Karpas-422 (cell line): ENCODE measurements around the gene TEX47. TPM values are rescaled to one million over a fixed set of nuclear protein-coding genes. Genes with fewer than 3 reads are reported as not detected.

ENCODE experiments used
- DNase-seq: peaks from one replicate; pipeline ENCODE4 v3.0.0-alpha.2; 2015
- H2AFZ ChIP-seq: fragments of 200-600 bp; sonication (generic); 2 replicates; pipeline ENCODE4 v1.6.1; 2014; ENCODE audit warnings: antibody characterized with exemption, low read length, mixed read lengths
- H3K27ac ChIP-seq: fragments of 200-600 bp; sonication (generic); 2 replicates; pipeline ENCODE4 v1.5.1; 2014; ENCODE audit warnings: mild to moderate bottlenecking, low read length, moderate library complexity
- H3K27me3 ChIP-seq: fragments of 200-600 bp; sonication (generic); 2 replicates; pipeline ENCODE4 v1.6.1; 2014; ENCODE audit warnings: low read length, mixed read lengths
- H3K36me3 ChIP-seq: fragments of 200-600 bp; sonication (generic); 2 replicates; pipeline ENCODE4 v1.6.1; 2014; ENCODE audit warnings: low read length, mixed read lengths; ENCODE audit not compliant: insufficient read depth
- H3K4me1 ChIP-seq: fragments of 200-600 bp; sonication (generic); 2 replicates; pipeline ENCODE4 v1.6.1; 2014; ENCODE audit warnings: mild to moderate bottlenecking, low read length, mixed read lengths
- H3K4me2 ChIP-seq: fragments of 200-600 bp; sonication (generic); 2 replicates; pipeline ENCODE4 v1.6.1; 2014; ENCODE audit warnings: low read length, low read depth, mild to moderate bottlenecking; ENCODE audit not compliant: poor library complexity, severe bottlenecking
- H3K4me3 ChIP-seq: fragments of 200-600 bp; sonication (generic); 2 replicates; pipeline ENCODE4 v1.5.1; 2014; ENCODE audit warnings: mild to moderate bottlenecking, antibody characterized with exemption, low read length, mixed read lengths
- H3K79me2 ChIP-seq: fragments of 200-600 bp; sonication (generic); 2 replicates; pipeline ENCODE4 v1.6.1; 2014; ENCODE audit warnings: mild to moderate bottlenecking, low read length, mixed read lengths
- H3K9ac ChIP-seq: fragments of 200-600 bp; sonication (generic); 2 replicates; pipeline ENCODE4 v1.6.0; 2014; ENCODE audit warnings: low read length
- H3K9me2 ChIP-seq: fragments of 200-600 bp; sonication (generic), shearing (Covaris generic); replicated peaks from 2 replicates; pipeline ENCODE4 v1.6.0; 2014; ENCODE audit warnings: mild to moderate bottlenecking, low read length, moderate library complexity; ENCODE audit not compliant: insufficient read depth
- H3K9me3 ChIP-seq: fragments of 300-700, 200-600 bp; sonication (generic); 2 replicates; pipeline ENCODE4 v1.6.1; 2014; ENCODE audit warnings: low read length, mixed read lengths
- H4K20me1 ChIP-seq: fragments of 200-600 bp; sonication (generic); 2 replicates; pipeline ENCODE4 v1.6.1; 2014; ENCODE audit warnings: mild to moderate bottlenecking, antibody characterized with exemption, low read length, low read depth; ENCODE audit not compliant: insufficient read depth
- total RNA-seq: library from RNA; depleted of rRNA; stranded (reverse); fragments of >200 nt; shearing (Covaris generic); gene quantifications from 2 replicates; pipeline ENCODE4 v1.2.3, GENCODE V29; 2014; ENCODE audit warnings: low replicate concordance

Gene TEX47
- total RNA-seq, 1 experiment from 2014 or later = not detected

DNA sequence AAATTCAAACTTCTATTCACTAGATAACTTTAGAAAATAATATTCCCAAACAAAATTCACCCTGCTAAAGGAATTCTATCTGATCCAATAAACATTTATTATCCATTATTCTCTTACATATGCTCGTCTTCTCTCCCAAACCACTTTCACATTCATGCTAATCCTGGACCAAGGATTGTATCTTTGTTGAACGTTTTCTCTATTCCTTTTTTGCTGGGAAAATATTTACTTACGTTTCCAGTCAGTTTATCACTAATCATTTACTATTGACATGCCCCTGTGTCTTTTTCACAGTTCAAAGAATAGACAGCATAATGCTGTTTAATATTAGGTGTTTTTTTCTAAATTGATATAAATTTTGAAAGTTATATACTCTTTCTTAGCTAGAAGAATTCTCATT lies 3.2 kb downstream of the TEX47 start:
- Histone ChIP-seq H4K20me1 (no peaks in the 10 kb centered on the region), H3K36me3 (no peaks in the 10 kb centered on the region), H3K9me2 (no peaks in the 10 kb centered on the region), H2AFZ (no peak overlapping the region), H3K27ac (no peak overlapping the region), H3K27me3 (no peaks in the 10 kb centered on the region), H3K9me3 (no peaks in the 10 kb centered on the region), H3K9ac (no peak overlapping the region), H3K4me3 (no peak overlapping the region), H3K79me2 (no peaks in the 10 kb centered on the region), H3K4me1 (no peaks in the 10 kb centered on the region), H3K4me2 (no peak overlapping the region)
- DNase-seq = no peak

DNA sequence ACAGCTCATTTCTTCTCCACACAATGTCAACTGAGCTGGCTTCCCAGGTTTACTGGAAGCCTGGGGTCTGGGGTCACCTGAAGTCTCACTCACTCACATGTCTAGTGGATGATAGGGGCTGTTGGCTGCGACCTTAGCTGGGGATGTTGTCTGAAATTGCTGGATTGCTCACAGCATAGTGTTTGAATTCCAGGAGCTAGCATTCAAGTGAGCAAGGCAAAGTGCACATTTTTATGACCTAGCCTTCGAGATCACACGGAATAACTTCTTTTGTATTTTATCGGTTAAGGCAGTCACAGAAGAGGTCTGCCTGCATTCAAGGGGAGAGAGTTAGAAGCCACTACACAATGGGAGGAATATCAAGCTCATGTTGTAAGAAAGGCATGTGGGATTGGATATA lies 3.6 kb downstream of the TEX47 start:
- no peak overlapping the region for H3K4me3 ChIP-seq
- H3K9me3 ChIP-seq = no peaks in the 10 kb centered on the region
- H2AFZ ChIP-seq = no peak overlapping the region
- H4K20me1 ChIP-seq = no peaks in the 10 kb centered on the region
- DNase-seq = no peak
- H3K79me2 ChIP-seq = no peaks in the 10 kb centered on the region
- no peaks in the 10 kb centered on the region for H3K27me3 ChIP-seq
- H3K9ac ChIP-seq = no peak overlapping the region
- H3K4me1 ChIP-seq = no peaks in the 10 kb centered on the region
- H3K36me3 ChIP-seq = no peaks in the 10 kb centered on the region
- no peak overlapping the region for H3K4me2 ChIP-seq
- no peaks in the 10 kb centered on the region for H3K9me2 ChIP-seq
- no peak overlapping the region for H3K27ac ChIP-seq

DNA sequence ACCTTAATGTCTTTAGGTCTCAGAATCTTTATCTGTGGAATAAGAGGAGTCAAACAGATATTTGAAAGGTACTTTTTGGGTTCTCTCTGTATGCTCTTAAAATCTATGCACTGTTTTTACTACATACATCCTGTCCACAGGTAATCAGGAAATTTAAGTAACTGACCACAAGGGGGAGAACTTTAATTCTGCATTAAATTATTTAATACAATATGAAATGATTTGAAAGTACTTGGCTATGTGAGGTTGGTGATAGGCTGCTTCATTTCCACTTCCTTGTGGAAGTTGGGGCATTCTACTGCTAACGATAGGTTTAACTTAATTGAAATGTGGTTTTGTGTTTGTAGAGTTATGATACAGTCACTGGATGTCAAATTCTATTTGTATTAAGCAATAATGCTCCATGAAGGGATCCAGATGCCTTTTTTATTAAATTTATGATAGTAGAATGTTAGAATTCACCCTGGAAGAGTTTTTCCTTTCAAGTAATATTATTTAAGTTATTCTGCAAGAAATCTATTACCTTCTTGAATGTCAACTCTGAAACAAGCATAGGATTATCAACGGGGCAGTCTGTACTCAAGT lies 6.0 kb downstream of the TEX47 start:
- Histone ChIP-seq H4K20me1 (no peaks in the 10 kb centered on the region), H3K27ac (no peak overlapping the region), H3K4me1 (no peaks in the 10 kb centered on the region), H3K79me2 (no peaks in the 10 kb centered on the region), H3K36me3 (no peaks in the 10 kb centered on the region), H3K4me2 (no peak overlapping the region), H3K9ac (no peak overlapping the region), H2AFZ (no peak overlapping the region), H3K27me3 (no peaks in the 10 kb centered on the region), H3K4me3 (no peak overlapping the region), H3K9me3 (no peaks in the 10 kb centered on the region), H3K9me2 (no peaks in the 10 kb centered on the region)
- peak; percentile 78 for DNase-seq

DNA sequence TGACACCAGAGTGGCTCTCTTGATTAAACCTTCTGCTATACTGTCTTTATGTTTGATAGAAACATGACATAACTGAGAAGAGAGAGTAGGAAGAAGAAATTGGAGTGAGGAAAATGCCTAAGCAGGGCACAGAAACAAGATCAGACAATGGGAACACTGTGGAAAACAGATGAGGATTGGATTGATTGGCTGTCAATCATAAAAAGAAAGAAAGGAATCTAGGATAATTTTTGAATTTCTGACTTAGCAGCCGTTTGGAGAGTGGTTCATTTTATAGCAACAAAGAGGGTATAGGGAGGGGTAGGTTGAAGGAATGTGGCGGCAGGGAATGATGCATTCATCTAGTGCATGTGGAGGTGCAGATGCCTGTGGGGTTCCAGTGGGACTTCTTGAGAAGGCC lies 7.8 kb downstream of the TEX47 start:
- Histone ChIP-seq H3K9me2 (no peaks in the 10 kb centered on the region), H3K4me3 (no peak overlapping the region), H3K36me3 (no peaks in the 10 kb centered on the region), H3K27ac (no peak overlapping the region), H2AFZ (no peak overlapping the region), H3K9me3 (no peaks in the 10 kb centered on the region), H3K4me2 (no peak overlapping the region), H3K9ac (no peak overlapping the region), H3K4me1 (no peaks in the 10 kb centered on the region), H4K20me1 (no peaks in the 10 kb centered on the region), H3K79me2 (no peaks in the 10 kb centered on the region), H3K27me3 (no peaks in the 10 kb centered on the region)
- no peak for DNase-seq

DNA sequence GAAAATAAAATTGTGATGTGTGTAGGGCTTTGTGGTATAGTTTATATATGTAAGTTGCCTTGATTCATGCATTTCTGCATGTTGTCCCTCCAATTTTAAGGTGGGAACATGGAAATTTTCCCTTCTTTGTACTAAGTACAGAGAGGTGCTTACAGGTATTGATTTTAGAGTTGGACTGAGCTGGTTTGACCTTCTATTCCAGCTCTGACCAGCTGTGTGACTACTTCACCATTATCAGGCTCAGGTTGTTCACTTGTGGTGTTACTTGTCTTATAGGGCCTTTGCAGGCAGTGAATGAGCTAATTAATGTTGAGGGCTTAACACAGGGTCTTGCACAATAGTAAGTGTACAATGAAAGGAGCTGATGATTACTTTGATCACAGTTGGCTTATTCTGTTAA lies 19.7 kb downstream of the TEX47 start:
- H3K4me2 ChIP-seq = no peak overlapping the region
- H3K9me2 ChIP-seq = 0 out of 2 replicates have a peak, but pooled peaks cover 4% of the 10 kb centered on the region
- no peaks in the 10 kb centered on the region for H3K4me1 ChIP-seq
- H3K79me2 ChIP-seq = no peaks in the 10 kb centered on the region
- H4K20me1 ChIP-seq = no peaks in the 10 kb centered on the region
- no peak overlapping the region for H3K4me3 ChIP-seq
- H3K36me3 ChIP-seq = no peaks in the 10 kb centered on the region
- no peak overlapping the region for H2AFZ ChIP-seq
- no peaks in the 10 kb centered on the region for H3K27me3 ChIP-seq
- no peak overlapping the region for H3K9ac ChIP-seq
- no peak for DNase-seq
- no peaks in the 10 kb centered on the region for H3K9me3 ChIP-seq
- H3K27ac ChIP-seq = no peak overlapping the region

DNA sequence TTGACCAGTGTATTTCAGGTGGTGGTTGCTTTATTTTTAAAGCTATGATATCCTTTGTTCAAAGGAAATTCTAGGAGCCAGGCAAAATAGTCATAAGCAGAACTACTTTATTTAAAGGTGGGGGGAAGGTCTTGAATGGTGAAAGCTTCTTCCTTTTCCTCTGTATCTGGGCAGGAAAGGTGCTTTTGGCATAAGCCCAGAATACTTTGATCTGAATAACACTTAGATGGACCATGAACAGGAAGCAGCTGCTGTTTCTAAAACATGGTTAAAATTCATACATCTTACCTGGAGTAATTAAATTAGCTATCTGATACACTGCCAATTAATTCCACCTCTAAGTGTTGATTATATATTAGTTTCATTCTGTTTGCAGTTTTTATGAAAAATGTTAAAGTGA lies 22.8 kb downstream of the TEX47 start:
- no peak overlapping the region for H2AFZ ChIP-seq
- no peaks in the 10 kb centered on the region for H3K4me1 ChIP-seq
- H3K27me3 ChIP-seq = no peaks in the 10 kb centered on the region
- H3K27ac ChIP-seq = no peak overlapping the region
- no peak overlapping the region for H3K4me2 ChIP-seq
- H3K9ac ChIP-seq = no peak overlapping the region
- H3K9me3 ChIP-seq = no peaks in the 10 kb centered on the region
- H3K36me3 ChIP-seq = no peaks in the 10 kb centered on the region
- no peaks in the 10 kb centered on the region for H3K79me2 ChIP-seq
- DNase-seq = no peak
- H4K20me1 ChIP-seq = no peaks in the 10 kb centered on the region
- no peak overlapping the region for H3K4me3 ChIP-seq
- H3K9me2 ChIP-seq = 0 out of 2 replicates have a peak, but pooled peaks cover 4% of the 10 kb centered on the region

DNA sequence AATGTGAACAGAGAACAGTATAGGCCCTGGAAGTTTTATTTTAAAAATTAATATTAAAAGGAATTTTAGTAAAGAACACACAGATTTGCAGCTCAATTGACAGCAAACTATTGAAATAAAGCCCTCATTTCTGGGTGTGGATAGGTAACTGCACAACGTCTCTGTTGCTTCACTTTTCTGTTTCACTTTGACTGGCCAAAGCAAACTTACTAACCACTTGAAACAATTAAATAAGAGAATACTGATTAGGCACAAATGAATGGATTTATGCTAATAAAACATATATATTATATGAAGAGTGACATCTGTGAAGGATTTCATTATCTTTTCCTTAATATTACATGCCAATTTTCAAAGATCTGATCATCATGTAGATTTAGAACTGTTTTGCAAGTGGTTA lies 24.1 kb downstream of the TEX47 start:
- Histone ChIP-seq H3K4me1 (no peaks in the 10 kb centered on the region), H3K4me2 (no peak overlapping the region), H3K36me3 (no peaks in the 10 kb centered on the region), H3K9me3 (no peaks in the 10 kb centered on the region), H3K9me2 (0 out of 2 replicates have a peak, but pooled peaks cover 4% of the 10 kb centered on the region), H4K20me1 (no peaks in the 10 kb centered on the region), H2AFZ (no peak overlapping the region), H3K27me3 (no peaks in the 10 kb centered on the region), H3K27ac (no peak overlapping the region), H3K4me3 (no peak overlapping the region), H3K79me2 (no peaks in the 10 kb centered on the region), H3K9ac (no peak overlapping the region)
- DNase-seq = no peak

DNA sequence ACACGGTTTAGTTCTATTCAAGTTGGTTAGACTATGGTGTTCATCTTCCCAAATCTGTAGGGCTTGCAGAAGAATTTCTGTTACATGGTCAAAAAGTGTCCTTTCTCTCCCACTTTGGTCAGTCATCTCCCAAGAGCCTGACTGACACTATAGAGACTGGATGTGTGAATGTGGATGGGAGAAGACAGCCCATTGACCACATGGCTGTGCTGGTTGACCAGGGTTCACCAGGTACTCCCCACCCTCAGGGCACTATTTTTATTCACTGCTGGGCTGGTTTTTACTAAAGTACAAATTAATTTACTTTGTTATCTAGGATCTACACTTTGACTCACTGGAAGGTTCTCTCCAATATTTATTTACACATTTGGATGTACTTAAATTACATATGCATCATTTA lies 33.8 kb downstream of the TEX47 start:
- no peak overlapping the region for H2AFZ ChIP-seq
- no peak overlapping the region for H3K4me3 ChIP-seq
- no peaks in the 10 kb centered on the region for H3K27me3 ChIP-seq
- no peaks in the 10 kb centered on the region for H3K36me3 ChIP-seq
- H3K79me2 ChIP-seq = no peaks in the 10 kb centered on the region
- H3K9ac ChIP-seq = no peak overlapping the region
- no peaks in the 10 kb centered on the region for H3K9me3 ChIP-seq
- no peak for DNase-seq
- H3K9me2 ChIP-seq = no peaks in the 10 kb centered on the region
- H3K4me1 ChIP-seq = no peaks in the 10 kb centered on the region
- no peaks in the 10 kb centered on the region for H4K20me1 ChIP-seq
- H3K4me2 ChIP-seq = no peak overlapping the region
- H3K27ac ChIP-seq = no peak overlapping the region

DNA sequence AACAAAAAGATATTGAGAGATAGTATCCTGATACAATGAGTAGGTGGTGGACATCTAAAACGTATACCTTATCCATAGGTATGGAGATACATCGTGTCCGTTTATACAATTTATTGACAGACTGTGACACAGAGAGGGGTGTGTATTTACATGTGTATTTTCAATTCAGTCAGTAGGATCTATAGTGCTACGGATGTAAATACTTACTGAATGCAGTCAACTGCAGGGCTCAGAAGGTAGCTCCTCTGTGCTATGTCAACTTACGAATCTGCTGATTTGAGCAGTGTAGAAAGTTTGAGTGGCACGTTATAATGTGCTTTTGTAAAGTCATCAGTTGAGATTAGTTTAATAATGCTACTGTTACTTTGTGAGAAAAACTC lies 35.4 kb downstream of the TEX47 start:
- no peak overlapping the region for H3K4me2 ChIP-seq
- no peaks in the 10 kb centered on the region for H3K36me3 ChIP-seq
- no peak overlapping the region for H2AFZ ChIP-seq
- no peaks in the 10 kb centered on the region for H3K9me2 ChIP-seq
- H3K4me3 ChIP-seq = no peak overlapping the region
- H3K27ac ChIP-seq = no peak overlapping the region
- no peaks in the 10 kb centered on the region for H4K20me1 ChIP-seq
- no peaks in the 10 kb centered on the region for H3K27me3 ChIP-seq
- no peak for DNase-seq
- H3K9me3 ChIP-seq = no peaks in the 10 kb centered on the region
- no peaks in the 10 kb centered on the region for H3K4me1 ChIP-seq
- no peaks in the 10 kb centered on the region for H3K79me2 ChIP-seq
- no peak overlapping the region for H3K9ac ChIP-seq
